Suprapubic skin (tissue), 4 donors: ENCODE data around the gene EFTUD2.

ENCODE experiments used
- CTCF ChIP-seq, 2 donors: fragments of 200-600 bp in 1 of 2; fragments of 450-650 bp in 1 of 2; sonication (generic) in 1 of 2; IDR thresholded peaks; one replicate each; pipeline ENCODE4 v1.5.1; 2016 to 2019; ENCODE audit warnings: antibody characterized with exemption in 2 of 2, mild to moderate bottlenecking in 1 of 2, moderate library complexity in 1 of 2
- EP300 ChIP-seq: sonication (generic); formaldehyde crosslinking; IDR thresholded peaks from one replicate; pipeline ENCODE4 v1.6.1; 2017; ENCODE audit warnings: antibody characterized with exemption
- POLR2A ChIP-seq, 2 donors: fragments of 450-650 bp; IDR thresholded peaks; one replicate each; pipeline ENCODE4 v1.6.1; 2017; ENCODE audit warnings: antibody characterized with exemption in 2 of 2, mild to moderate bottlenecking in 2 of 2, moderate library complexity in 2 of 2
- POLR2AphosphoS5 ChIP-seq, 3 donors: sonication (generic); formaldehyde crosslinking; IDR thresholded peaks; one replicate each; pipeline ENCODE4 v1.6.1; 2017; ENCODE audit warnings: antibody characterized with exemption in 3 of 3

DNA sequence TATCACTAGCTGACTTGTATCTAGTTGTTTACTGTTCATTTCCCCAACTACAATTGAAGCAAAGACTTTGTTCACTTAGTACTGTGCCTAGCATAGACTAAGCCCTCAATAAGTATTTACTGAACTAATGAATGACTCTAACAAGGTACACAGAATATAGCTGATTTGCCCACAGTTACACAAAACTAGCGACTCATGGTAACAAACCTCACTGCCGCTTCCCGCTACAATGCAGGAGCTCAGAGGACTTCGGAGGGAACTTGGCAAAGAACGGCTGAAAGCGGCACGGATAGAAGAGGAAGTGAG, 524 bp downstream of the EFTUD2 start:
- no peak for TF ChIP-seq POLR2A (IDR thresholded peaks at IDR 0.05)
- no peak for TF ChIP-seq CTCF (IDR thresholded peaks at IDR 0.05)
- no peak for TF ChIP-seq POLR2AphosphoS5 (IDR thresholded peaks at IDR 0.05)
- TF ChIP-seq EP300: no peak
